K562 (cell line): ENCODE data around the gene ITSN1. TPM values are rescaled to one million over a fixed set of nuclear protein-coding genes. Genes with fewer than 3 reads are reported as not detected.

Experiments used
- CC2D1A ChIP-seq: fragments of 450-650 bp; IDR thresholded peaks from 2 replicates; pipeline ENCODE4 v1.6.1; 2017; ENCODE audit warnings: mild to moderate bottlenecking
- CHD4 ChIP-seq: fragments of 200-600 bp; sonication (generic); IDR thresholded peaks from 3 replicates; pipeline ENCODE4 v1.6.1; 2012; ENCODE audit warnings: low read depth, mild to moderate bottlenecking, mixed read lengths, low read length, inconsistent platforms; ENCODE audit not compliant: insufficient read depth, insufficient replicate concordance, poor library complexity, severe bottlenecking
- ESRRA ChIP-seq: fragments of 450-650 bp; IDR thresholded peaks from 2 replicates; pipeline ENCODE4 v1.6.1; 2014; ENCODE audit warnings: low read depth, mild to moderate bottlenecking, moderate library complexity, borderline replicate concordance
- ETS2 ChIP-seq: IDR thresholded peaks from 2 replicates; pipeline ENCODE4 v1.6.1; 2016; ENCODE audit warnings: borderline replicate concordance, missing genetic modification characterization, mild to moderate bottlenecking, moderate library complexity, missing compliant biosample characterization; ENCODE audit not compliant: poor library complexity, severe bottlenecking
- GATAD2A ChIP-seq: fragments of 450-650 bp; IDR thresholded peaks from 2 replicates; pipeline ENCODE4 v1.6.1; 2017
- HDAC6 ChIP-seq: IDR thresholded peaks from 2 replicates; pipeline ENCODE4 v1.6.1; 2012; ENCODE audit warnings: low read depth, mild to moderate bottlenecking, control low read depth, inconsistent platforms, low read length, moderate library complexity
- NFE2L1 ChIP-seq: fragments of 450-650 bp; IDR thresholded peaks from 2 replicates; pipeline ENCODE4 v1.6.1; 2016; ENCODE audit warnings: missing genetic modification characterization, low read depth, mild to moderate bottlenecking, missing compliant biosample characterization, moderate library complexity, borderline replicate concordance
- NFRKB ChIP-seq: fragments of 450-650 bp; IDR thresholded peaks from 2 replicates; pipeline ENCODE4 v1.6.1; 2016; ENCODE audit warnings: low read depth
- POLR2H ChIP-seq: IDR thresholded peaks from 2 replicates; pipeline ENCODE4 v1.6.1; 2016; ENCODE audit warnings: missing genetic modification characterization, low read depth, mild to moderate bottlenecking, control low read depth, missing compliant biosample characterization, moderate library complexity
- SRSF3 ChIP-seq: fragments of 200-400 bp; formaldehyde crosslinking; IDR thresholded peaks from 2 replicates; pipeline ENCODE4 v1.6.1; 2016; ENCODE audit warnings: mild to moderate bottlenecking, low read length, moderate library complexity; ENCODE audit not compliant: insufficient read depth
- STAT5B ChIP-seq: fragments of 250-450 bp; sonication (Bioruptor Pico); IDR thresholded peaks from 2 replicates; pipeline ENCODE4 v1.8.0; 2021; ENCODE audit warnings: mild to moderate bottlenecking, inconsistent platforms
- ZNF197 ChIP-seq: fragments of 200-800 bp; sonication (Bioruptor generic); IDR thresholded peaks from 2 replicates; pipeline ENCODE4 v1.6.1; 2016; ENCODE audit warnings: low read depth, missing genetic modification characterization, missing compliant biosample characterization
- ZNF274 ChIP-seq: IDR thresholded peaks from 2 replicates; pipeline ENCODE4 v1.6.1; 2011; ENCODE audit warnings: low read depth, mild to moderate bottlenecking, low read length, moderate library complexity, borderline replicate concordance
- ZNF41 ChIP-seq: fragments of 250-450 bp; sonication (Bioruptor Pico); conservative IDR thresholded peaks from 2 replicates; pipeline ENCODE4 v1.4.0; 2020; ENCODE audit warnings: mild to moderate bottlenecking
- ZNF445 ChIP-seq: fragments of 250-450 bp; sonication (Bioruptor Pico); IDR thresholded peaks from 2 replicates; pipeline ENCODE4 v1.4.0; 2020; ENCODE audit warnings: low read depth, mild to moderate bottlenecking, moderate library complexity
- ZNF583 ChIP-seq: fragments of 250-450 bp; sonication (Bioruptor Pico); IDR thresholded peaks from 2 replicates; pipeline ENCODE4 v1.4.0; 2020
- polyA plus RNA-seq, 8 experiments: library from polyadenylated mRNA; depleted of rRNA in 4 of 8; stranded (reverse) in 5 of 8; unstranded in 3 of 8; fragments of >200 nt; fragmentation: Nextera tagmentation in 2 of 8; fragmentation: Illumina TruSeq in 1 of 8; extraction: Ambion mirVana in 2 of 8; extraction: Trizol in 1 of 8; gene quantifications; 2 replicates each; pipeline versions ENCODE4 v1.2.1 to v1.2.3, GENCODE V29; 2011 to 2014; ENCODE audit warnings: inconsistent platforms in 1 of 8, missing spikeins in 1 of 8
- total RNA-seq, 7 experiments: library from RNA; depleted of rRNA in 6 of 7; stranded (reverse); fragments of >200 nt in 6 of 7; fragmentation: Illumina TruSeq in 2 of 7; extraction: Trizol in 2 of 7; gene quantifications; 2 replicates each; pipeline versions ENCODE4 v1.2.1 to v1.2.3, GENCODE V29; 2011 to 2021; ENCODE audit warnings: low replicate concordance in 1 of 7
- TF ChIP-seq, protein P1 (sequence below): sonication (generic); formaldehyde crosslinking; IDR thresholded peaks from 2 replicates; pipeline ENCODE4 v1.8.1; 2023; ENCODE audit warnings: mild to moderate bottlenecking, missing genetic modification reagents
- TF ChIP-seq, protein P2 (sequence below): sonication (generic); formaldehyde crosslinking; IDR thresholded peaks from 2 replicates; pipeline ENCODE4 v1.8.0; 2022; ENCODE audit warnings: mild to moderate bottlenecking, missing genetic modification reagents, borderline replicate concordance
- TF ChIP-seq, protein P3 (sequence below): fragments of 450-650 bp; IDR thresholded peaks from 2 replicates; pipeline ENCODE4 v1.6.1; 2016; ENCODE audit warnings: antibody characterized with exemption
- TF ChIP-seq, protein P4 (sequence below): sonication (generic); formaldehyde crosslinking; IDR thresholded peaks from 2 replicates; pipeline ENCODE4 v1.4.0; 2020; ENCODE audit warnings: mild to moderate bottlenecking, missing genetic modification reagents

ITSN1 gene
- total and polyA plus RNA-seq, 9 of the 15 experiments (the other 6 are each of a cell fraction or from before 2014, with no cell fraction given) = 1.1 to 12.6 (median 4.8) TPM

DNA sequence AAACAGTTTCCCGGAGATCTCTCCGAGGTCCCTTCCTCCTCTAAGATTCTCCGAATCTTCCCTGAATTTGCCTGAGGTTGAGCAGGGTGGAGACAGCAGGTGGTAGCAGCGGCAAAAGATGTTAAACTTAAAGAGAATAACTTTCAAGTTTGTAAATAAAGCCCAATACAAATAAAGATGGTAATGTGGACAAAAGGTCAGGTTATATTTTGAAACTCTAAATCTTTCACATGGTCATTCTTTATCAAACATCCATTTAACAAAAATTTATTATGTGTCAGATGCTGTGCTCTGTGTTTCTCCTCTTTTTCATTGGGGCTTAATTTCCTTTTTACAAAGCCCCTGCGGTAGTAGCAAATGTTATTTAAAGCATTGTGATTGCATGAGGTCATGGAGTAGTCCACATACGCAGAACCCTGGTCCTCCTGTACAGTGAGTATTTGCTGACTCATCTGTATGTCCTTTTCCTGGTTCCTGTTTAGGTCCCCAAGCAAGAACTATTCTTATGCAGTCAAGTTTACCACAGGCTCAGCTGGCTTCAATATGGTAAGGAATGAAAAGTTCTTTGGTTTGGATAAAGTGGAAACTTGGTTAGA, 119.2 kb downstream of the ITSN1 start (continued):
- TF ChIP-seq, protein P1, sequence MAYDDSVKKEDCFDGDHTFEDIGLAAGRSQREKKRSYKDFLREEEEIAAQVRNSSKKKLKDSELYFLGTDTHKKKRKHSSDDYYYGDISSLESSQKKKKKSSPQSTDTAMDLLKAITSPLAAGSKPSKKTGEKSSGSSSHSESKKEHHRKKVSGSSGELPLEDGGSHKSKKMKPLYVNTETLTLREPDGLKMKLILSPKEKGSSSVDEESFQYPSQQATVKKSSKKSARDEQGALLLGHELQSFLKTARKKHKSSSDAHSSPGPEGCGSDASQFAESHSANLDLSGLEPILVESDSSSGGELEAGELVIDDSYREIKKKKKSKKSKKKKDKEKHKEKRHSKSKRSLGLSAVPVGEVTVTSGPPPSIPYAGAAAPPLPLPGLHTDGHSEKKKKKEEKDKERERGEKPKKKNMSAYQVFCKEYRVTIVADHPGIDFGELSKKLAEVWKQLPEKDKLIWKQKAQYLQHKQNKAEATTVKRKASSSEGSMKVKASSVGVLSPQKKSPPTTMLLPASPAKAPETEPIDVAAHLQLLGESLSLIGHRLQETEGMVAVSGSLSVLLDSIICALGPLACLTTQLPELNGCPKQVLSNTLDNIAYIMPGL = no peak
- TF ChIP-seq HDAC6 (no peak), ZNF583 (no peak), STAT5B (no peak), ZNF41 (CRISPR knock-in tag) (no peak), ZNF274 (no peak), CHD4 (no peak), ETS2 (tag) (no peak), NFRKB (no peak), ZNF197 (CRISPR knock-in tag) (no peak), ESRRA (no peak), CC2D1A (no peak), NFE2L1 (tag) (peak; percentile 95), SRSF3 (no peak), GATAD2A (no peak), ZNF445 (peak; percentile 73; the same call in 1 of the 2 replicates), POLR2H (tag) (no peak)
- TF ChIP-seq, protein P2, sequence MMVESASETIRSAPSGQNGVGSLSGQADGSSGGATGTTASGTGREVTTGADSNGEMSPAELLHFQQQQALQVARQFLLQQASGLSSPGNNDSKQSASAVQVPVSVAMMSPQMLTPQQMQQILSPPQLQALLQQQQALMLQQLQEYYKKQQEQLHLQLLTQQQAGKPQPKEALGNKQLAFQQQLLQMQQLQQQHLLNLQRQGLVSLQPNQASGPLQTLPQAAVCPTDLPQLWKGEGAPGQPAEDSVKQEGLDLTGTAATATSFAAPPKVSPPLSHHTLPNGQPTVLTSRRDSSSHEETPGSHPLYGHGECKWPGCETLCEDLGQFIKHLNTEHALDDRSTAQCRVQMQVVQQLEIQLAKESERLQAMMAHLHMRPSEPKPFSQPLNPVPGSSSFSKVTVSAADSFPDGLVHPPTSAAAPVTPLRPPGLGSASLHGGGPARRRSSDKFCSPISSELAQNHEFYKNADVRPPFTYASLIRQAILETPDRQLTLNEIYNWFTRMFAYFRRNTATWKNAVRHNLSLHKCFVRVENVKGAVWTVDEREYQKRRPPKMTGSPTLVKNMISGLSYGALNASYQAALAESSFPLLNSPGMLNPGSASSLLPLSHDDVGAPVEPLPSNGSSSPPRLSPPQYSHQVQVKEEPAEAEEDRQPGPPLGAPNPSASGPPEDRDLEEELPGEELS (CRISPR knock-in tag) = no peak
- TF ChIP-seq, protein P3, sequence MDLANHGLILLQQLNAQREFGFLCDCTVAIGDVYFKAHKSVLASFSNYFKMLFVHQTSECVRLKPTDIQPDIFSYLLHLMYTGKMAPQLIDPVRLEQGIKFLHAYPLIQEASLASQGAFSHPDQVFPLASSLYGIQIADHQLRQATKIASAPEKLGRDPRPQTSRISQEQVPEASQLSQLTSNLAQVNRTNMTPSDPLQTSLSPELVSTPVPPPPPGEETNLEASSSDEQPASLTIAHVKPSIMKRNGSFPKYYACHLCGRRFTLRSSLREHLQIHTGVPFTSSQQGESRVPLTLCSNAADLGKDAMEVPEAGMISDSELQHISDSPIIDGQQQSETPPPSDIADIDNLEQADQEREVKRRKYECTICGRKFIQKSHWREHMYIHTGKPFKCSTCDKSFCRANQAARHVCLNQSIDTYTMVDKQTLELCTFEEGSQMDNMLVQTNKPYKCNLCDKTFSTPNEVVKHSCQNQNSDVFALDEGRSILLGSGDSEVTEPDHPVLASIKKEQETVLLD = no peak; the same call in 1 of the 2 replicates
- TF ChIP-seq, protein P4, sequence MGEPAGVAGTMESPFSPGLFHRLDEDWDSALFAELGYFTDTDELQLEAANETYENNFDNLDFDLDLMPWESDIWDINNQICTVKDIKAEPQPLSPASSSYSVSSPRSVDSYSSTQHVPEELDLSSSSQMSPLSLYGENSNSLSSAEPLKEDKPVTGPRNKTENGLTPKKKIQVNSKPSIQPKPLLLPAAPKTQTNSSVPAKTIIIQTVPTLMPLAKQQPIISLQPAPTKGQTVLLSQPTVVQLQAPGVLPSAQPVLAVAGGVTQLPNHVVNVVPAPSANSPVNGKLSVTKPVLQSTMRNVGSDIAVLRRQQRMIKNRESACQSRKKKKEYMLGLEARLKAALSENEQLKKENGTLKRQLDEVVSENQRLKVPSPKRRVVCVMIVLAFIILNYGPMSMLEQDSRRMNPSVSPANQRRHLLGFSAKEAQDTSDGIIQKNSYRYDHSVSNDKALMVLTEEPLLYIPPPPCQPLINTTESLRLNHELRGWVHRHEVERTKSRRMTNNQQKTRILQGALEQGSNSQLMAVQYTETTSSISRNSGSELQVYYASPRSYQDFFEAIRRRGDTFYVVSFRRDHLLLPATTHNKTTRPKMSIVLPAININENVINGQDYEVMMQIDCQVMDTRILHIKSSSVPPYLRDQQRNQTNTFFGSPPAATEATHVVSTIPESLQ (CRISPR knock-in tag) = no peak
